Esophagus squamous epithelium (tissue), 5 donors: ENCODE measurements around the gene OCA2. TPM values are rescaled to one million over a fixed set of nuclear protein-coding genes. Genes with fewer than 3 reads are reported as not detected.

ENCODE experiments used
- DNase-seq: peaks from one replicate; lab custom pipeline; 2025; lab: John Stamatoyannopoulos, UW
- H3K27ac ChIP-seq, 4 donors: fragments of 200-600 bp; sonication (generic); one replicate each; pipeline ENCODE4 v1.5.1; 2016 to 2019; ENCODE audit warnings: mild to moderate bottlenecking in 1 of 4
- H3K27me3 ChIP-seq, 4 donors: fragments of 200-600 bp; sonication (generic); 1 replicate in 3 of 4; 2 replicates in 1 of 4; pipeline versions ENCODE4 v1.5.1 to v1.6.0; 2017 to 2021; ENCODE audit warnings: antibody characterized with exemption in 1 of 4
- H3K36me3 ChIP-seq, 3 donors: fragments of 200-600 bp; sonication (generic); one replicate each; pipeline ENCODE4 v1.5.1; 2016 to 2019
- H3K4me1 ChIP-seq, 3 donors: fragments of 200-600 bp; sonication (generic); one replicate each; pipeline ENCODE4 v1.5.1; 2017 to 2019
- H3K4me3 ChIP-seq, 4 donors: fragments of 200-600 bp; sonication (generic); 1 replicate in 3 of 4; 2 replicates in 1 of 4; pipeline ENCODE4 v1.5.1; 2016 to 2019; ENCODE audit warnings: mild to moderate bottlenecking in 2 of 4, moderate library complexity in 1 of 4
- H3K9me3 ChIP-seq, 3 donors: fragments of 200-600 bp; sonication (generic); one replicate each; pipeline ENCODE4 v1.5.1; 2016 to 2019
- CTCF ChIP-seq, 6 experiments: fragments of 450-650 bp in 4 of 6; fragments of 200-600 bp in 2 of 6; sonication (generic) in 2 of 6; IDR thresholded peaks; one replicate each; pipeline ENCODE4 v1.5.1; 2016 to 2019; ENCODE audit warnings: antibody characterized with exemption in 6 of 6, mild to moderate bottlenecking in 4 of 6, moderate library complexity in 4 of 6
- POLR2A ChIP-seq, 4 donors: fragments of 450-650 bp; IDR thresholded peaks; one replicate each; pipeline ENCODE4 v1.6.1; 2017; ENCODE audit warnings: antibody characterized with exemption in 4 of 4, mild to moderate bottlenecking in 4 of 4, moderate library complexity in 3 of 4
- WGBS, 2 donors: methylation state at CpG; one replicate each; pipeline ENCODE4 v1.1.5; 2018; 5-methylcytosine and 5-hydroxymethylcytosine counted together
- intact Hi-C: fragments of 100-400 bp; cut with DNase I; formaldehyde crosslinking; loops from one replicate; pipeline ENCODE4 v1.15.0; 2022
- total RNA-seq, 4 donors: library from RNA; depleted of rRNA; stranded (reverse); fragments of >200 nt; gene quantifications; one replicate each; pipeline ENCODE4 v1.1.0, GENCODE V29; 2016
- donor health status: DM: yes; HTN: yes; CAD: no.

OCA2 gene
- total RNA-seq, 4 donors from 2014 or later, result 1.7 to 5.5 (median 4.6) TPM

- DNase-seq, result no peak
- Histone ChIP-seq H3K27ac (no peak overlapping the region), H3K4me3 (no peak overlapping the region), H3K27me3 (peaks cover 0 to 55% (median 0%) of the 10 kb centered on the region in 4 donors), H3K36me3 (no peaks in the 10 kb centered on the region), H3K9me3 (no peaks in the 10 kb centered on the region), H3K4me1 (peaks cover 19 to 40% (median 22%) of the 10 kb centered on the region in 3 donors)
- WGBS, 2 donors, result 85 to 92% methylated on average over 2 to 4 of the region's 8 CpGs
- intact Hi-C loops, result no loop called here
- TF ChIP-seq POLR2A (IDR thresholded peaks at IDR 0.05), result no peak
- no peak for TF ChIP-seq CTCF (IDR thresholded peaks at IDR 0.05)
These were observed 2.1 kb upstream of the OCA2 start for GRCh38 chr15:28101201-28101600.

- H3K36me3 ChIP-seq, result no peaks in the 10 kb centered on the region
- H3K9me3 ChIP-seq, result no peaks in the 10 kb centered on the region
- no peak for DNase-seq
- TF ChIP-seq POLR2A (IDR thresholded peaks at IDR 0.05) (no peak), CTCF (IDR thresholded peaks at IDR 0.05) (no peak)
- peaks cover 22 to 43% (median 24%) of the 10 kb centered on the region in 3 donors for H3K4me1 ChIP-seq
- intact Hi-C loops, result no loop called here
- peaks cover 0 to 56% (median 0%) of the 10 kb centered on the region in 4 donors for H3K27me3 ChIP-seq
- WGBS, 2 donors, result 80 to 96% methylated on average over 7 to 15 of the region's 20 CpGs
- H3K4me3 ChIP-seq, result no peak overlapping the region
- H3K27ac ChIP-seq, result no peak overlapping the region
These were observed 1.5 kb upstream of the OCA2 start for GRCh38 chr15:28100516-28101195.

DNA sequence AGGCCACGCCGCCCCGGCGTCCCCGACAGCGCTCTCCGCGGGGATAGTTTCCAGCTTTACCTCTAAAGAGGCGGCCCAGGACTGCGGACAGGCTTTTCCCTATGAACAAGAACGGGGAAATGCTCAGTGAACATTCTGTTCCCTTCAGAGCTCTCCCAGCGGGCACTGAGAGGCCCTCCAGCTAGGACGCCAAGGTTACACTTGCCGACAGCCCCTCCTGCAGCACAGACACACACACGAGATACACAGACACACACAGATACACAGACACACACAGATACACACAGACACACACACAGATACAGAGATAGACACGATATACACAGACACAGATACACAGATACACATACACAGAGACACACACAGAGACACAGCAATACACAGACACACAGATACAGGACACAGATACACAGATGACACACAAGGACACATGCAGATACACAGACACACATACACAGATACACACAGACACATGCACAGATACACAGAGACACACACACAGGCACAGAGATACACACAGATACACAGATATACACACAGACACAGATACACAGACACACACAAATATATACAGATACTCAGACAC lies 533 bp upstream of the OCA2 start:
- intact Hi-C loops, result no loop called here
- no peak for DNase-seq
- Histone ChIP-seq H3K4me3 (peak overlapping the region; percentile 17 to 61 (median 33)), H3K27me3 (peaks cover 0 to 63% (median 0%) of the 10 kb centered on the region in 4 donors), H3K27ac (peak overlapping the region; percentile 42 to 66 (median 53)), H3K9me3 (no peaks in the 10 kb centered on the region), H3K36me3 (no peaks in the 10 kb centered on the region), H3K4me1 (peaks cover 30 to 53% (median 34%) of the 10 kb centered on the region in 3 donors)
- TF ChIP-seq POLR2A (IDR thresholded peaks at IDR 0.05) (no peak), CTCF (IDR thresholded peaks at IDR 0.05) (no peak)
- 60% methylated on average over 1 of the region's 16 CpGs; no CpG with 5 or more reads in 1 of the 2 donors for WGBS, 2 donors

- H3K27ac ChIP-seq, result peak overlapping the region in 2 of 4 donors; percentile 50 to 56
- peaks cover 0 to 76% (median 0%) of the 10 kb centered on the region in 4 donors for H3K27me3 ChIP-seq
- no peaks in the 10 kb centered on the region for H3K9me3 ChIP-seq
- intact Hi-C loops, result no loop called here
- 65 to 84% methylated on average over 8 of the region's 11 CpGs for WGBS, 2 donors
- H3K4me3 ChIP-seq, result peak overlapping the region in 1 of 4 donors; percentile 39
- H3K36me3 ChIP-seq, result no peaks in the 10 kb centered on the region
- H3K4me1 ChIP-seq, result peaks cover 39 to 66% (median 39%) of the 10 kb centered on the region in 3 donors
- no peak for DNase-seq
- TF ChIP-seq CTCF (IDR thresholded peaks at IDR 0.05), result no peak
- TF ChIP-seq POLR2A (IDR thresholded peaks at IDR 0.05), result no peak
These were observed 752 bp downstream of the OCA2 start for GRCh38 chr15:28098360-28098765.
